ENCODE measurements around the gene ZNF160. TPM values are rescaled to one million over a fixed set of nuclear protein-coding genes. Genes with fewer than 3 reads are reported as not detected.

The ZNF160 gene
- total RNA-seq = 13.6 and 24.6 TPM in 2 replicates

GRCh38 chr19:53103234-53104203 lies at the start of gene ZNF160:
TSS of gene ZNF160 (minus strand) at chr19:53103422. CDS start at chr19:53086276, 17,146 bp downstream.

GRCh38 chr19:53132141-53132991 lies 29.1 kb upstream of the ZNF160 start, which contains the start of gene ZNF415:
TSS of gene ZNF415 (minus strand) at chr19:53132910. CDS start at chr19:53122676, 10,234 bp downstream.

Other genes with a start within 250 kb of the ZNF160 start
- 54.0 and 74.0 TPM in 2 replicates for gene ZNF468, start 245.8 kb downstream of the ZNF160 start, total RNA-seq
- 17.1 and 30.8 TPM in 2 replicates for gene ZNF320, start 205.8 kb downstream of the ZNF160 start, total RNA-seq
- 8.2 and 9.0 TPM in 2 replicates for gene ZNF888, start 180.0 kb downstream of the ZNF160 start, total RNA-seq
- gene ZNF816, start 140.5 kb downstream of the ZNF160 start, total RNA-seq = 11.6 and 13.4 TPM in 2 replicates
- gene ERVV-1, start 89.5 kb downstream of the ZNF160 start, total RNA-seq = 0.48 TPM in 1 of 2 replicates, not detected in the other
- 0.24 TPM in 1 of 2 replicates, not detected in the other for gene ERVV-2, start 58.7 kb downstream of the ZNF160 start, total RNA-seq
- 5.8 and 6.3 TPM in 2 replicates for gene ZNF415, start 29.5 kb upstream of the ZNF160 start, total RNA-seq
- 5.5 and 6.2 TPM in 2 replicates for gene ZNF347, start 55.6 kb upstream of the ZNF160 start, total RNA-seq
- 2.6 and 3.4 TPM in 2 replicates for gene ZNF665, start 89.9 kb upstream of the ZNF160 start, total RNA-seq
- 6.0 and 17.5 TPM in 2 replicates for gene ZNF677, start 151.5 kb upstream of the ZNF160 start, total RNA-seq
- gene VN1R2, start 154.9 kb upstream of the ZNF160 start, total RNA-seq = not detected in 2 replicates
- not detected in 2 replicates for gene VN1R4, start 164.3 kb upstream of the ZNF160 start, total RNA-seq
- 8.9 and 11.5 TPM in 2 replicates for gene ZNF845, start 230.3 kb upstream of the ZNF160 start, total RNA-seq